ENCODE data around the gene MTFP1.
"Not testable (repeated sequence)": the region's sequence is repeated elsewhere in the genome, so short reads cannot be mapped to it uniquely, and the experiment has no call there.

Gene MTFP1

GRCh38 chr22:30459181-30460052 is 33.8 kb downstream of the MTFP1 start:
- no peak for DNase-seq

- no peak for DNase-seq
Measured at GRCh38 chr22:30460147-30460546, 34.6 kb downstream of the MTFP1 start.

GRCh38 chr22:30460555-30460954 is 35.0 kb downstream of the MTFP1 start:
- DNase-seq, result not testable (repeated sequence)

DNA sequence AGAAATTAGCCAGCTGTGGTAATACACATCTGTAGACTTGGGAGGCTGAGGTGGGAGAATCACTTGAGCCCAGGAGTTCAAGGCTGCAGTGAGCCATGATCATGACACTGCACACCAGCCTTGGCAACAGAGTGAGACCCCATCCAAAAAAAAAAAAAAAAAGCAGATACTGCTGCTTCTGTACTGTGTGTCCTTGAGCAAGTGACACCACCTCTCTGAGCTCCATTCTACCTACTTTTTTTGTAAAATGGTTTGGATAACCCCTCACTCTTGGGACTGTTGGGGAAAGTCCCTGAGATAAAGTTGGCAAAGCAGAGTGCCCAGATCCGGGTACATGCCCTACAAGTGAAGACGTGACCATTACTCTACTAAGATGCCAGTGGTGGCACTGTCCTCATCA is 43.6 kb downstream of the MTFP1 start:
- no peak for DNase-seq

DNA sequence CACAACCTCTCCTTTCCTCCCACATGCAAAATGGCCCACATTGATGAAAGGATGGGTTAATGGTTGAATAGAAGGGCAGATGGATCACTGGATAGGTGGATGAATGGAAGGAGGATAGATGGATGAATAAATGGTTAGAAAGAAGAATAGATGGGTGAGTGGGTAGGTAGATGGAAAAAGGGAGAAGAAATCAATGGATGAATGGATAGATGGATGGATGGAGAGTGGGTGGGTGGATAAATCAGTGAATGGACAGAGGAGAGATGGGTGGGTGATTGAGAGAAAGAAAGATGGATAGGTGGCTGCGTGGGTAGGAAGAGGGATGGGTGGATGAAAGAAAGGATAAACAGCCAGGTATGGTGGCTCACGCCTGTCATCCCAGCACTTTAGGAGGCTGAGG is 45.1 kb downstream of the MTFP1 start:
- DNase-seq, result no peak

GRCh38 chr22:30471616-30472318 is 46.2 kb downstream of the MTFP1 start, which contains the start of gene SEC14L3:
SEC14L3 (minus strand) TSS chr22:30472017; CDS start chr22:30471958, 59 bp downstream.
- DNase-seq, result no peak

DNA sequence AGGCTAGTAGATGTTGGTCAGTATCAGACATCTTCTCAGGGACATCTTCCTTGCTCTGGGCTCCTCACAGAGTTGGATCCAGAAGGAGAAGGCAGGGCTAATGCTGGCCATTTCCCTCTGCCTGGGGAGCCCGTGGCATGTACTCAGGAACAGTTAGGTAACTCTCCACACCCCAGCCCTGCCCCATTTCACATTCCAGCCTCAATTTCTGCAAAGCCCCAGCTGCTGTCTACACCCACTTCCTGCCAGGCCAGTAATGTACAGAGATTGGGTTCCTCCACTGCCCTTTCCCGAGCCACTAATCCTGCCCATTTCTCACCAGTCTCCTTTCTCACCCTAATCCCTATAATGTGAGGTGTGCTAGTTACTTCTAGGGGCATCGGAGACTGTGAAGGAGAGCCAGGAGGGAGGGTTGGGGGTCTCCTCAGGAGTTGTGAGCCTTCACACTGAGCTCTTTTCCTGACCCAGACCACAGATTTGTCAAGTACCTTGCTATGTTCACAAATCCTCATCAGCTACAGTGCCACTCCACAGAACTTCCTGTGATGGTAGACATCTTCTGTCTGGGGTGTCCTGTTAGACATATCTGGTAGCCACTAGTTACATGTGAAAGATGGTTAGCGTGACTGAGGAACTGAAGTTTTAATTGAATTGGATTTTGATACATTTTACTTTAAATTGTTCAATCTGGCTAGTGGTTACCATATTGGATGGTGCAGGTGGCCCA is 47.6 kb downstream of the MTFP1 start:
- no peak for DNase-seq

DNA sequence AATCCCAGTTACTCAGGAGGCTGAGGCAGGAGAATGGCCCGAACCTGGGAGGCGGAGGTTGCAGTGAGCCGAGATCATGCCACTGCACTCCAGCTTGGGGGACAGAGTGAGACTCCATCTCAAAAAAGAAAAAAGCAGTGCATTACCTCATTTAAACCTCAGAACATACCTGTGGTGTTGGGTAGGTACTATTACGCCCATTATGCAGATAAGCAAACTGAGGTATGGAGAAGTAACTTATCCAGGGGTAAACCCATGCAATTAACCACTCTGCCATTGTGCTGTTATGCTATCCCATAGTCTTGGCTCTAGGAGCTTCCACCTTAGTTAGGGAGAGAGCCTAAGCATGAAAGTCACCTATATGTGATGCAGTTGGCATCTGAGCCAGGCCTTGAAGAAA is 48.6 kb downstream of the MTFP1 start:
- no peak for DNase-seq

GRCh38 chr22:30474683-30475424 is 49.3 kb downstream of the MTFP1 start:
- no peak for DNase-seq

Measured in stimulated activated CD4-positive, alpha-beta T cell treated with anti-CD3 and anti-CD28 coated beads, Interleukin-12 subunit alpha, Interleukin-12 subunit beta, amount 100 ng/mL, for 4 hours (primary cell).